ENCODE results near the gene VIP.

The VIP gene

GRCh38 chr6:152776833-152777232 is 26.2 kb downstream of the VIP start:
- no peak for TF ChIP-seq CTCF (IDR thresholded peaks at IDR 0.05; ENCODE audit: extremely low read depth, missing control alignments)
- no peak for DNase-seq (ENCODE audit: low spot score)

- no peak for DNase-seq (ENCODE audit: low spot score)
- TF ChIP-seq CTCF (IDR thresholded peaks at IDR 0.05; ENCODE audit: extremely low read depth, missing control alignments): no peak
These were observed 32.8 kb downstream of the VIP start for GRCh38 chr6:152783217-152783878.

- TF ChIP-seq CTCF (IDR thresholded peaks at IDR 0.05; ENCODE audit: extremely low read depth, missing control alignments): no peak
- DNase-seq (ENCODE audit: low spot score): no peak
These were observed 44.1 kb downstream of the VIP start for GRCh38 chr6:152794696-152795095.

- DNase-seq (ENCODE audit: low spot score): no peak
- TF ChIP-seq CTCF (IDR thresholded peaks at IDR 0.05; ENCODE audit: extremely low read depth, missing control alignments): no peak
These were observed 53.6 kb downstream of the VIP start for GRCh38 chr6:152804150-152804549.
